Mammary epithelial cell (primary cell): Measurements from ENCODE around the gene SLC2A9.

Source experiments
- CTCF ChIP-seq, 2 donors: IDR thresholded peaks in 1 of 2; conservative IDR thresholded peaks in 1 of 2; 2 replicates each; pipeline ENCODE4 v1.5.1; 2011 to 2012; ENCODE audit warnings: inconsistent platforms in 2 of 2, low read length in 2 of 2, mild to moderate bottlenecking in 2 of 2, control low read depth in 1 of 2, low read depth in 1 of 2; ENCODE audit not compliant: insufficient read depth in 1 of 2; ENCODE audit errors: extremely low read depth in 1 of 2
- EZH2 ChIP-seq: IDR thresholded peaks from 2 replicates; pipeline ENCODE4 v1.6.1; 2012; ENCODE audit warnings: low read length, inconsistent platforms, borderline replicate concordance

DNA sequence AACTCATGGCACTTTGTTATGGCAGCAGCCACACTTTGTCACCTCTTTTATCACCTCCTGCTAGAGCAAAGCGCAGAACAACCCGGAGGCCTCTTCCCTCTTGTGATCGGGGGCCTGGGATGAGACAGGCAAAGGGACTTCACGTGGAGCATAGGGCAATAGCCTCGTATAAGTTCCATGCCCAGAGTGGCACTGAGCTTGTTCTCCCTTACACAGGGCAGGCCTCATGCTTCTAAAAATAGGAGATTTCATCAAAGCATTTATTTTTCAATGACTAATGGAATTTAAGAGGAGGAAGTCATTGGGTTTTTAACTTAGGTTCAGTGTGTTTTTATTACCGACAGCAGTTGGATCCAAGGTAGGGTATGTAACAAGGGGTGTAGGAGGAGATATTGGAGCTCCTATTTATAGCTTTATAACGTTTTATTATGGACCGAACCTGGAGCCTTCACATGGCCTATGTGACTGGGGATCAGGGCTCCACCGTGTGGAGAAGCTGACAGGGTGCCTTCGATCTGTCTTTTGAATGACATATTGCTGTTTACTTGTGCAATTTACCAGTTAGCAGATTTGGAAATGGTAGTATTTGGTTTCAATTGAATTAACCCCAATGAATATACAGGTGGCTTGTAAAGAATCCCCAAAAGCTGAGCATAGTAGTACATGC, 93.8 kb downstream of the SLC2A9 start:
- no peak for TF ChIP-seq CTCF (conservative IDR thresholded peaks at IDR 0.05 in 1 of 2, IDR thresholded peaks at IDR 0.05 in 1 of 2; ENCODE audit: extremely low read depth in 1 of 2, insufficient read depth in 1 of 2, low read depth in 1 of 2, low read length in 2 of 2)
- TF ChIP-seq EZH2: no peak
